Panc1 (cell line): Measurements from ENCODE around the gene WDR33.

ENCODE experiments used
- POLR2AphosphoS5 ChIP-seq: IDR thresholded peaks from 2 replicates; pipeline ENCODE4 v1.6.1; 2012; ENCODE audit warnings: mild to moderate bottlenecking, low read depth, low read length, moderate library complexity
- SIN3A ChIP-seq: IDR thresholded peaks from 2 replicates; pipeline ENCODE4 v1.6.1; 2012; ENCODE audit warnings: low read depth, mild to moderate bottlenecking, low read length, moderate library complexity, borderline replicate concordance; ENCODE audit not compliant: insufficient read depth
- TF ChIP-seq, protein P1 (sequence below): fragments of 450-650 bp; IDR thresholded peaks from 2 replicates; pipeline ENCODE4 v1.5.1; 2017; ENCODE audit warnings: mild to moderate bottlenecking
- TF ChIP-seq, protein P2 (sequence below), 2 experiments: IDR thresholded peaks; 2 replicates each; pipeline ENCODE4 v1.6.1; 2011 to 2012; ENCODE audit warnings: low read depth in 2 of 2, control low read depth in 1 of 2, low read length in 1 of 2, mild to moderate bottlenecking in 1 of 2, moderate library complexity in 1 of 2; ENCODE audit not compliant: insufficient read depth in 1 of 2

DNA sequence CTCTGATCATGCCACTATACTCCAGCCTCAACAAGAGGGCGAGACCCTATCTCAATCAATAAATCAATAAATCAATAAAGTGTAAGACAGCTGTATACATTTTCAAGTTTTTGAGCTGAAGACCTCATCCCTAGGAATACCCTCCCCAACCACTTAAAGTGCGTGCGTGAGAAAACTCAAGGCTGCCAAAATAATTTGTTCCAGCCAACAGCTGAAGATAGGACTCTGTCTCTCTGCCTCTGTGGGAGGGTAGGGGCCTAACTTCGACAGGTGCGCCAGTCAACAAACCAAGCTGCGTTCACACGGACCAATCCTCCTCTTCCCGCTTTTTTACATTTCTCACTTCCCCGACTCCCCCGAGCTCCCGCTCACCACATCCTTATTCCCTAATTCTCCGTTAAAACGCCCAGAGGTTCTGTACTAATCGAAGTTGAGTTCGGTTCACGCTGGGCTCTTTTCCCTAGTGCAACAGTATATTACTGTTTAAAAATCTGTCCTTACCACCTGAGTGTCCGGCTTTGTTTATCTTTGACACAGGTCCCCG, 46.4 kb upstream of the WDR33 start:
- TF ChIP-seq, protein P1, sequence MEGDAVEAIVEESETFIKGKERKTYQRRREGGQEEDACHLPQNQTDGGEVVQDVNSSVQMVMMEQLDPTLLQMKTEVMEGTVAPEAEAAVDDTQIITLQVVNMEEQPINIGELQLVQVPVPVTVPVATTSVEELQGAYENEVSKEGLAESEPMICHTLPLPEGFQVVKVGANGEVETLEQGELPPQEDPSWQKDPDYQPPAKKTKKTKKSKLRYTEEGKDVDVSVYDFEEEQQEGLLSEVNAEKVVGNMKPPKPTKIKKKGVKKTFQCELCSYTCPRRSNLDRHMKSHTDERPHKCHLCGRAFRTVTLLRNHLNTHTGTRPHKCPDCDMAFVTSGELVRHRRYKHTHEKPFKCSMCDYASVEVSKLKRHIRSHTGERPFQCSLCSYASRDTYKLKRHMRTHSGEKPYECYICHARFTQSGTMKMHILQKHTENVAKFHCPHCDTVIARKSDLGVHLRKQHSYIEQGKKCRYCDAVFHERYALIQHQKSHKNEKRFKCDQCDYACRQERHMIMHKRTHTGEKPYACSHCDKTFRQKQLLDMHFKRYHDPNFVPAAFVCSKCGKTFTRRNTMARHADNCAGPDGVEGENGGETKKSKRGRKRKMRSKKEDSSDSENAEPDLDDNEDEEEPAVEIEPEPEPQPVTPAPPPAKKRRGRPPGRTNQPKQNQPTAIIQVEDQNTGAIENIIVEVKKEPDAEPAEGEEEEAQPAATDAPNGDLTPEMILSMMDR = no peak
- TF ChIP-seq, protein P2, sequence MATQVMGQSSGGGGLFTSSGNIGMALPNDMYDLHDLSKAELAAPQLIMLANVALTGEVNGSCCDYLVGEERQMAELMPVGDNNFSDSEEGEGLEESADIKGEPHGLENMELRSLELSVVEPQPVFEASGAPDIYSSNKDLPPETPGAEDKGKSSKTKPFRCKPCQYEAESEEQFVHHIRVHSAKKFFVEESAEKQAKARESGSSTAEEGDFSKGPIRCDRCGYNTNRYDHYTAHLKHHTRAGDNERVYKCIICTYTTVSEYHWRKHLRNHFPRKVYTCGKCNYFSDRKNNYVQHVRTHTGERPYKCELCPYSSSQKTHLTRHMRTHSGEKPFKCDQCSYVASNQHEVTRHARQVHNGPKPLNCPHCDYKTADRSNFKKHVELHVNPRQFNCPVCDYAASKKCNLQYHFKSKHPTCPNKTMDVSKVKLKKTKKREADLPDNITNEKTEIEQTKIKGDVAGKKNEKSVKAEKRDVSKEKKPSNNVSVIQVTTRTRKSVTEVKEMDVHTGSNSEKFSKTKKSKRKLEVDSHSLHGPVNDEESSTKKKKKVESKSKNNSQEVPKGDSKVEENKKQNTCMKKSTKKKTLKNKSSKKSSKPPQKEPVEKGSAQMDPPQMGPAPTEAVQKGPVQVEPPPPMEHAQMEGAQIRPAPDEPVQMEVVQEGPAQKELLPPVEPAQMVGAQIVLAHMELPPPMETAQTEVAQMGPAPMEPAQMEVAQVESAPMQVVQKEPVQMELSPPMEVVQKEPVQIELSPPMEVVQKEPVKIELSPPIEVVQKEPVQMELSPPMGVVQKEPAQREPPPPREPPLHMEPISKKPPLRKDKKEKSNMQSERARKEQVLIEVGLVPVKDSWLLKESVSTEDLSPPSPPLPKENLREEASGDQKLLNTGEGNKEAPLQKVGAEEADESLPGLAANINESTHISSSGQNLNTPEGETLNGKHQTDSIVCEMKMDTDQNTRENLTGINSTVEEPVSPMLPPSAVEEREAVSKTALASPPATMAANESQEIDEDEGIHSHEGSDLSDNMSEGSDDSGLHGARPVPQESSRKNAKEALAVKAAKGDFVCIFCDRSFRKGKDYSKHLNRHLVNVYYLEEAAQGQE (IDR thresholded peaks at IDR 0.05; ENCODE audit: insufficient read depth in 1 of 2, low read depth in 2 of 2, low read length in 1 of 2) = no peak
- TF ChIP-seq POLR2AphosphoS5 = no peak
- TF ChIP-seq SIN3A = no peak
